IMR-90 (cell line): ENCODE results near the gene VASH1.

Experiments
- MXI1 ChIP-seq: IDR thresholded peaks from 2 replicates; pipeline ENCODE4 v1.6.1; 2012; ENCODE audit warnings: low read depth, mild to moderate bottlenecking, low read length, moderate library complexity, borderline replicate concordance
- POLR2A ChIP-seq: IDR thresholded peaks from 2 replicates; pipeline ENCODE4 v1.6.1; 2012; ENCODE audit warnings: mild to moderate bottlenecking, low read depth, low read length
- SMC3 ChIP-seq: fragments of 150-350 bp; IDR thresholded peaks from 2 replicates; pipeline ENCODE4 v1.6.1; 2016; ENCODE audit warnings: low read depth, mild to moderate bottlenecking, antibody characterized with exemption, low read length, moderate library complexity
- TF ChIP-seq, protein P1 (sequence below): conservative IDR thresholded peaks from 2 replicates; pipeline ENCODE4 v1.5.1; 2012; ENCODE audit warnings: mild to moderate bottlenecking, low read depth, low read length, improper control_type of control experiment

DNA sequence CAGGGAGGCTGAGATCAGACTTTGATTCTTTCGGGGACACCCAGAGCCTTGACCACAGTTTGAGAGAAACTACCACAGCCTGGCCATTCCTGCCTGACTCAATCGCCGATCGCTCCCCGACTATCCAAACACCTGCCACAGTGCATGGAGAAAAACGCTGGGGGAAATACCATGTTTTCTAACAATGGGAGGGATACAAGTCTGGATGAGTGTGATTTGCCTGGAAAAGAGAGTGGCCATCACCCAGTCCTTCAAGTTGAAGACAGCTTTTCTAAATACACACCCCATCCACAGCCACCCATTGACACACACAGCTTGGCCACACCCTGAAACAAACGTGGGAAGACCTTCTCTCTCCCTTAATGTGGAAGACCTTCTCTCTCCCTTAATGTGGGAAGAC is 6.7 kb upstream of the VASH1 start:
- TF ChIP-seq, protein P1, sequence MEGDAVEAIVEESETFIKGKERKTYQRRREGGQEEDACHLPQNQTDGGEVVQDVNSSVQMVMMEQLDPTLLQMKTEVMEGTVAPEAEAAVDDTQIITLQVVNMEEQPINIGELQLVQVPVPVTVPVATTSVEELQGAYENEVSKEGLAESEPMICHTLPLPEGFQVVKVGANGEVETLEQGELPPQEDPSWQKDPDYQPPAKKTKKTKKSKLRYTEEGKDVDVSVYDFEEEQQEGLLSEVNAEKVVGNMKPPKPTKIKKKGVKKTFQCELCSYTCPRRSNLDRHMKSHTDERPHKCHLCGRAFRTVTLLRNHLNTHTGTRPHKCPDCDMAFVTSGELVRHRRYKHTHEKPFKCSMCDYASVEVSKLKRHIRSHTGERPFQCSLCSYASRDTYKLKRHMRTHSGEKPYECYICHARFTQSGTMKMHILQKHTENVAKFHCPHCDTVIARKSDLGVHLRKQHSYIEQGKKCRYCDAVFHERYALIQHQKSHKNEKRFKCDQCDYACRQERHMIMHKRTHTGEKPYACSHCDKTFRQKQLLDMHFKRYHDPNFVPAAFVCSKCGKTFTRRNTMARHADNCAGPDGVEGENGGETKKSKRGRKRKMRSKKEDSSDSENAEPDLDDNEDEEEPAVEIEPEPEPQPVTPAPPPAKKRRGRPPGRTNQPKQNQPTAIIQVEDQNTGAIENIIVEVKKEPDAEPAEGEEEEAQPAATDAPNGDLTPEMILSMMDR, result no peak
- TF ChIP-seq MXI1 (no peak), POLR2A (no peak), SMC3 (no peak)
